ENCODE data around the gene CDC42EP5.
"Not testable (repeated sequence)": the region's sequence is repeated elsewhere in the genome, so short reads cannot be mapped to it uniquely, and the experiment has no call there.

Gene CDC42EP5

DNA sequence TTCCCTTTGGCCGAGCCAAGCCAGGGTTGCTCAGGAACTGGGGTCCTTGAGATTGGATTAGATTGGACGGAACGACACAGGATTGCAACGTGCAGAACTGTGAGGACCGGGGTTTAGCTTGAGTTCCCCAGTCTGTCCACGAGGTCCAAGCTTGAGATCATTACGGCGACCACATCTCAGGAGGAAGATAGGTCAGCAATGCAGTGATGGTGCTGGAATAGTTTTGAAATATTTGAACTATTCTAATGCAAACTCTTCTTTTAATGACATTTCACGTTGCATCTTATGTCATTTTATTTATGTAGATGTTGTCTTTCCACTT lies 25.3 kb upstream of the CDC42EP5 start:
- Mint-ChIP-seq H3K4me1 (peaks cover 34% of the 10 kb centered on the region), H3K27me3 (peaks cover 69% of the 10 kb centered on the region)
- DNase-seq, H3K36me3 Mint-ChIP-seq, H3K9me3 Mint-ChIP-seq, H3K4me3 Mint-ChIP-seq, CTCF ChIA-PET, H3K27ac Mint-ChIP-seq: not testable (repeated sequence)

DNA sequence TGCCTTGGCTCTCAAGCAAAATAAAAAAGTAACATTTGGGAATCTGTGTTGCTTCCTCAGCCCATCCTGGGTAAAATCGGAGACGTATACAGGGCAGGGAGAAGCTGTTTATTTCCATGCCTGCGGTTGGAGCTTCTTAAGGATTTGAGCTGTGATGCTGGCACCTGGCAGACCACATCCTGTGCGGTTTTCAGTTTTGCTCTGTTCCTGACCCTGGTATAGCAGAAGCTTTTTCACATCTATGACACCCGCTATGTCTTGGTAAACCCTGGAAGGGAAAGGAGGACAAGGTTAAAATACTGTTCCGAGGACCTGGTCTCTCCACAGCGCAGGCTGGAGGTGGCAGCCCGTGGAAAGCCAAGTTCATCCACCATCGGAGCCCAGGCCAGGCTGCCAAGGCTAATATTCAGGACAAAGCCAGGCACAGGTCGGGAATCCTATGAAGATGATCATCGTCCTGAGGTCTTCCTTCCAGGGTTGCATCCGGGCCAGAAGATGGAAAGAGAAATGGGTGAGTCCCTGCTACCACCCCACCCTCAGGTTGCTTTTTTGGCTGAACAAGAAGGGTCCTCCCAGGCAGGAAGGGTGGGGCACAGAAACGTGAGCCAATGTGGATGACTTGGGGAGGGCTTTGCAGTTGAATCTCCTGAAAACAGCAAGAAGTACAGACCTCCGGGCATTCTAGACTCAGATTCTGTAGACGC lies 24.8 kb upstream of the CDC42EP5 start:
- CTCF ChIA-PET, H3K36me3 Mint-ChIP-seq, H3K27ac Mint-ChIP-seq, H3K9me3 Mint-ChIP-seq: not testable (repeated sequence)
- DNase-seq, result peak; percentile 61
- peak overlapping the region; percentile 38 for H3K4me3 Mint-ChIP-seq
- peaks cover 34% of the 10 kb centered on the region for H3K4me1 Mint-ChIP-seq
- peaks cover 69% of the 10 kb centered on the region for H3K27me3 Mint-ChIP-seq

- DNase-seq, H3K27ac Mint-ChIP-seq, H3K36me3 Mint-ChIP-seq, CTCF ChIA-PET, H3K4me3 Mint-ChIP-seq, H3K9me3 Mint-ChIP-seq: not testable (repeated sequence)
- Mint-ChIP-seq H3K27me3 (peaks cover 84% of the 10 kb centered on the region), H3K4me1 (peaks cover 27% of the 10 kb centered on the region)
These were observed 22.2 kb upstream of the CDC42EP5 start for GRCh38 chr19:54495284-54495683.

- no peaks in the 10 kb centered on the region for H3K36me3 Mint-ChIP-seq
- no peak overlapping the region for H3K4me3 Mint-ChIP-seq
- H3K4me1 Mint-ChIP-seq, result peaks cover 22% of the 10 kb centered on the region
- peaks cover 85% of the 10 kb centered on the region for H3K27me3 Mint-ChIP-seq
- CTCF ChIA-PET, result interaction anchor here (1.4 kb wide), 1 partner anchor 12 kb away, joined by 4 read pairs; no protein-coding TSS in a partner anchor
- no peak overlapping the region for H3K27ac Mint-ChIP-seq
- H3K9me3 Mint-ChIP-seq, result no peaks in the 10 kb centered on the region
- no peak for DNase-seq
These were observed 21.0 kb upstream of the CDC42EP5 start for GRCh38 chr19:54493967-54494585.

DNA sequence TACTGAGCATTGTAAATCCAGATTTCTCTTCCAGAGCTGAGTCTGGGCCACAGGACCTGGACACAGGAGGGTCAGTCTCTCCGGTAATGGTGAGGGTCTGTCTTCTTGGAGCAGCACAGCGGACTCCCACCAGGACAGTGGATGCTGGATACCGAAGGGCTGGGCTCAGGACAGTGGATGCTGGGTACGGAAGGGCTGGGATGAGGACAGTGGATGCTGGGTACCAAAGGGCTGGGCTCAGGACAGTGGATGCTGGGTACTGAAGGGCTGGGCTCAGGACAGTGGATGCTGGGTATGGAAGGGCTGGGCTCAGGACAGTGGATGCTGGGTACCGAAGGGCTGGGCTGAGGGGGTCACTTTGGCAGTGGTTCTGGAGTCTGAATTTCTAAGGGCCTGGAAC lies 20.0 kb upstream of the CDC42EP5 start:
- not testable (repeated sequence) for H3K4me3 Mint-ChIP-seq
- H3K27me3 Mint-ChIP-seq, result peaks cover 79% of the 10 kb centered on the region

GRCh38 chr19:54492568-54492967 lies 19.5 kb upstream of the CDC42EP5 start:
- H3K4me3 Mint-ChIP-seq, result no peak overlapping the region
- no peak for DNase-seq
- no peak overlapping the region for H3K27ac Mint-ChIP-seq
- H3K27me3 Mint-ChIP-seq, result peaks cover 75% of the 10 kb centered on the region
- no peaks in the 10 kb centered on the region for H3K9me3 Mint-ChIP-seq
- no peaks in the 10 kb centered on the region for H3K36me3 Mint-ChIP-seq
- H3K4me1 Mint-ChIP-seq, result peaks cover 7% of the 10 kb centered on the region
- CTCF ChIA-PET, result no interaction called here

More for the DNA sequence above, 20.0 kb upstream of the CDC42EP5 start:
- H3K27ac Mint-ChIP-seq, DNase-seq, H3K9me3 Mint-ChIP-seq, H3K36me3 Mint-ChIP-seq: not testable (repeated sequence)
- H3K4me1 Mint-ChIP-seq, result peaks cover 12% of the 10 kb centered on the region
- CTCF ChIA-PET, result interaction anchor here (1.4 kb wide), 1 partner anchor 11 kb away, joined by 4 read pairs; no protein-coding TSS in a partner anchor

- Mint-ChIP-seq H3K4me3 (no peak overlapping the region), H3K36me3 (no peaks in the 10 kb centered on the region), H3K27me3 (peaks cover 67% of the 10 kb centered on the region), H3K9me3 (no peaks in the 10 kb centered on the region), H3K4me1 (no peaks in the 10 kb centered on the region), H3K27ac (no peak overlapping the region)
- DNase-seq, result no peak
- CTCF ChIA-PET, result no interaction called here
These were observed 16.7 kb upstream of the CDC42EP5 start for GRCh38 chr19:54489766-54490165.

- DNase-seq, result no peak
- Mint-ChIP-seq H3K36me3 (no peaks in the 10 kb centered on the region), H3K4me1 (no peaks in the 10 kb centered on the region), H3K27me3 (peaks cover 68% of the 10 kb centered on the region), H3K27ac (no peak overlapping the region), H3K4me3 (no peak overlapping the region), H3K9me3 (no peaks in the 10 kb centered on the region)
- CTCF ChIA-PET, result no interaction called here
These were observed 16.2 kb upstream of the CDC42EP5 start for GRCh38 chr19:54489341-54489740.

DNA sequence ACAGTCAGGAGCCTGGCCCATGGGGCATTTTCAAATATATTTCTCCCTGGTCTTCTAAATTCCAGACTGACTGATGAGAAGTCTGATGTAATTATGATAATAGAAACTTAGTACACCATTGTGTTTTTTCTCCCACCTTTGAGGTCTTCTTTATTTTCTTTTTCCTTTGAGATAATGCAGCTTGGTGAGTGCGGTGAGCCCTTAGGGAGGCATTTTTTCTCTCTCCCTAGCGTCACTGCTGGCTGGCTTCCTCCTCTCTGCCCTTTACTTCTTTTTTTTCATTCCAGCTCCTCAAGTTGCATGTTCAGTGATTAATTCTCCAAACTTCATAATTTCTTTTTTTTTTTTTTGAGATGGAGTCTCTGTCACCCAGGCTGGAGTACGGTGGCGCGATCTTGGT lies 12.8 kb upstream of the CDC42EP5 start:
- Mint-ChIP-seq H3K36me3 (no peaks in the 10 kb centered on the region), H3K4me3 (no peak overlapping the region), H3K4me1 (peaks cover 16% of the 10 kb centered on the region), H3K27ac (no peak overlapping the region), H3K27me3 (peaks cover 47% of the 10 kb centered on the region), H3K9me3 (no peaks in the 10 kb centered on the region)
- DNase-seq, result no peak
- CTCF ChIA-PET, result no interaction called here

DNA sequence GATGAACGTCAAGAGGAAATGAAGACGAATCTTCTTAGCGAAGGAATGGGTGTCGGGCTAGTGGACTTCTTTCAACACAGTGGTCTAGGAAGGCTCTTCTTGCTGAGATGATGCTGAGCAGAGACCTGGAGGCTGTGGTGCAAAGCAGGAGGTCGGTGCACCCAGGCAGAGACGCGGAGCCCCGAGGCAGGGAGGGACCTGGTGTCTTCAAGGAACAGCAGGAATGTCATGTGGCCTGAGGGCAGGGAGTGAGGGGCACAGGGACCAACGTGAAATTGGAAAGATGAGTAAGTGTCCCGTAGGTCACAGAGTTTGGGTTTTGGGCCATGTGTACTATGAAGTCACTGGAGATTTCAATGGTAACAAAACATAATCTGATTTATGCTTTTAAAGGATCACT lies 11.4 kb upstream of the CDC42EP5 start:
- DNase-seq, result no peak
- H3K36me3 Mint-ChIP-seq, result no peaks in the 10 kb centered on the region
- peaks cover 16% of the 10 kb centered on the region for H3K4me1 Mint-ChIP-seq
- peaks cover 38% of the 10 kb centered on the region for H3K27me3 Mint-ChIP-seq
- H3K4me3 Mint-ChIP-seq, result no peak overlapping the region
- H3K27ac Mint-ChIP-seq, result no peak overlapping the region
- CTCF ChIA-PET, result no interaction called here
- H3K9me3 Mint-ChIP-seq, result no peaks in the 10 kb centered on the region

- Mint-ChIP-seq H3K9me3 (no peaks in the 10 kb centered on the region), H3K4me1 (peaks cover 16% of the 10 kb centered on the region), H3K27me3 (peaks cover 44% of the 10 kb centered on the region), H3K36me3 (no peaks in the 10 kb centered on the region), H3K27ac (no peak overlapping the region), H3K4me3 (no peak overlapping the region)
- no peak for DNase-seq
- CTCF ChIA-PET, result interaction anchor here (0.8 to 7.1 kb wide), 3 partner anchors 17 to 192 kb away, joined by 4 to 93 read pairs (median 29); no protein-coding TSS in a partner anchor
These were observed 9.8 kb upstream of the CDC42EP5 start for GRCh38 chr19:54482889-54483288.

GRCh38 chr19:54481326-54481930 lies 8.3 kb upstream of the CDC42EP5 start:
- peaks cover 16% of the 10 kb centered on the region for H3K4me1 Mint-ChIP-seq
- CTCF ChIA-PET, result interaction anchor here (0.6 to 7.1 kb wide), 13 partner anchors 12 to 438 kb away, joined by 3 to 93 read pairs (median 3); no protein-coding TSS in a partner anchor
- no peak overlapping the region for H3K4me3 Mint-ChIP-seq
- peak; percentile 54 for DNase-seq
- H3K36me3 Mint-ChIP-seq, result no peaks in the 10 kb centered on the region
- H3K27me3 Mint-ChIP-seq, result peaks cover 59% of the 10 kb centered on the region
- no peaks in the 10 kb centered on the region for H3K9me3 Mint-ChIP-seq
- no peak overlapping the region for H3K27ac Mint-ChIP-seq

DNA sequence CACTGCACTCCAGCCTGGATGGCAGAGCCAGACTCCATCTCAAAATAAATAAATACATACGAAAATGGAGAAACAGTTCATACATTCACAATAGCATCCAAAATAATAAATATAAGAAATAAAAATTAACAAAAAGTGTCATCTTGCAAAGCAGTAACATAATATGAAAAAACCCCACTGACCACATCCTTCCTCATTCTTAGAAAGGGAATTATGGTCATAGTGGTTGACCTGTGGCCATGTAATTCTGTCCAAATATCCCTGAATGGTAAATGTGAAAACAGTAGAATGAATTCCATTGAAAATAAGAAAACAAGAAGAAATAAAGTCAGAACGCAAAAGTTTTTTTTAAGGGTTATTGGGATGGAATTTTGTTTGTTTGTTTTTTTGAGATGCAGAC lies 7.0 kb upstream of the CDC42EP5 start:
- CTCF ChIA-PET, result interaction anchor here (1.1 to 7.1 kb wide), 7 partner anchors 39 to 215 kb away, joined by 3 to 93 read pairs (median 10); no protein-coding TSS in a partner anchor
- no peaks in the 10 kb centered on the region for H3K36me3 Mint-ChIP-seq
- H3K9me3 Mint-ChIP-seq, result no peaks in the 10 kb centered on the region
- DNase-seq, result no peak
- peaks cover 53% of the 10 kb centered on the region for H3K27me3 Mint-ChIP-seq
- H3K27ac Mint-ChIP-seq, result no peak overlapping the region
- H3K4me1 Mint-ChIP-seq, result peaks cover 16% of the 10 kb centered on the region
- no peak overlapping the region for H3K4me3 Mint-ChIP-seq

GRCh38 chr19:54478677-54479266 lies 5.7 kb upstream of the CDC42EP5 start:
- Mint-ChIP-seq H3K27ac (no peak overlapping the region), H3K27me3 (peaks cover 47% of the 10 kb centered on the region), H3K9me3 (no peaks in the 10 kb centered on the region), H3K4me1 (peaks cover 14% of the 10 kb centered on the region), H3K4me3 (no peak overlapping the region), H3K36me3 (no peaks in the 10 kb centered on the region)
- DNase-seq, result peak; percentile 54
- CTCF ChIA-PET, result interaction anchor here (0.7 to 7.1 kb wide), 11 partner anchors 28 to 381 kb away, joined by 3 to 93 read pairs (median 3); no protein-coding TSS in a partner anchor

All from activated naive CD4-positive, alpha-beta T cell treated with anti-CD3 and anti-CD28 coated beads, Interleukin-2, amount 10 ng/mL, durations not matched to agents 7 days and 5 days (primary cell).